ENCODE data around the gene TMEM271.

The TMEM271 gene

GRCh38 chr4:576245-576821 is at the start of gene TMEM271:
Gene TMEM271 (minus strand): TSS chr4:576295. CDS start chr4:576062, 233 bp downstream.
- ATAC-seq (ENCODE audit: low read depth) (no peak), DNase-seq (ENCODE audit: low spot score in 2 of 2) (no peak)
- H3K27ac Mint-ChIP-seq: no peak within 1 kb of the TSS
- peaks cover 7% of the 10 kb centered on the region for H3K36me3 Mint-ChIP-seq
- peak within 1 kb of the TSS; percentile 49 for H3K4me3 Mint-ChIP-seq
- peaks cover 6% of the 10 kb centered on the region for H3K4me1 Mint-ChIP-seq
- peaks cover 36% of the 10 kb centered on the region for H3K27me3 Mint-ChIP-seq
- peaks cover 6% of the 10 kb centered on the region for H3K9me3 Mint-ChIP-seq

GRCh38 chr4:625631-626161 is 49.6 kb upstream of the TMEM271 start:
- Mint-ChIP-seq H3K4me3 (no peak overlapping the region), H3K27ac (no peak overlapping the region), H3K27me3 (peaks cover 6% of the 10 kb centered on the region), H3K9me3 (peaks cover under 1% of the 10 kb centered on the region), H3K4me1 (no peaks in the 10 kb centered on the region), H3K36me3 (no peaks in the 10 kb centered on the region)
- ATAC-seq (ENCODE audit: low read depth) (no peak), DNase-seq (ENCODE audit: low spot score in 2 of 2) (no peak)

DNA sequence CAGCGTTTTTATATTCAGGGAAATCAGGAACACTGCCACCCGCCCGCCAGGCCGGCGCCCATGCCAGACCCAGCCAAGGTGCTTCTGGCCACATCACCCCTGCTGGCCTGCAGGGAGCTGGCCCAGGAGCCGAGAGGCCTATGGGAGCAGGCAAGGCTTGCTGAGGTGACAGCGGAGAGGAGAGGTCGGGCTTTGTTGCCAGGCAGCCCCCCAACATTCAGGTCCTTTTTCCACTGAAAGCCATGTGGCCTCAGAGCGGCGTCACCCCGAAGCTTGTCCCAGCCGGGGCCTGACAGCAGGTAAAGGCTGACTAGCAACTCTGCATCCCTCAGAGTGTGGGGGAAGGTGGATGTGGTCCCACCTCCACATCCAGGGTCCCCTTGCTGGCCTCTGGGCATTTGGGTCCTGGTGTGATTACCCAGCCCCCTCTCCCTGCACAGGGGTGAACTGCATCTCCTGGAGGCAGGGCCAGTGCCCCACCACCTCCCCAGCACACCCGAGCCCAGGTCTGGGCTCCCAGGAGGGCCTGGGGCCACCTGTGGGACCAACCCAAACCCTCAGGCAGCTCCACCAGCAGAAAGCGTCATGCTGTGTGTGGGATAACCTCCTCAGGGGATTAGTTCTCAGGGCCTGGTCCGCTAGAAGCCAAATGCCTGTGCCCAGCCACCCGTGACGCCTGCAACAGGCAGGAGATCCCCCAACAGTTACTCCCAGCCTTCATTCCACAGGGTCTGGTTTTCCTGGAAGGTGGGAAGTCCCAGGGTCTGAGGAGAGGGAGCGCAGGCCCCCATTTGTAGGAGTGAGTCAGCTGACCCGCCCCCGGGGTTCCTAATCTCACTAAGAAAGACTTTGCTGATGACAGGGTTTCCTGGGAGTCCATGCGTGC is 48.9 kb upstream of the TMEM271 start, which contains the start of gene PDE6B:
Gene PDE6B (plus strand): TSS at position 869 of the 886 bp plus-strand sequence. CDS start 54 bp downstream, outside the sequence.
- Mint-ChIP-seq H3K4me3 (no peak within 1 kb of the TSS), H3K4me1 (no peaks in the 10 kb centered on the region), H3K27me3 (peaks cover 6% of the 10 kb centered on the region), H3K27ac (no peak within 1 kb of the TSS), H3K36me3 (no peaks in the 10 kb centered on the region), H3K9me3 (no peaks in the 10 kb centered on the region)
- DNase-seq (ENCODE audit: low spot score in 2 of 2) (no peak), ATAC-seq (ENCODE audit: low read depth) (no peak)

DNA sequence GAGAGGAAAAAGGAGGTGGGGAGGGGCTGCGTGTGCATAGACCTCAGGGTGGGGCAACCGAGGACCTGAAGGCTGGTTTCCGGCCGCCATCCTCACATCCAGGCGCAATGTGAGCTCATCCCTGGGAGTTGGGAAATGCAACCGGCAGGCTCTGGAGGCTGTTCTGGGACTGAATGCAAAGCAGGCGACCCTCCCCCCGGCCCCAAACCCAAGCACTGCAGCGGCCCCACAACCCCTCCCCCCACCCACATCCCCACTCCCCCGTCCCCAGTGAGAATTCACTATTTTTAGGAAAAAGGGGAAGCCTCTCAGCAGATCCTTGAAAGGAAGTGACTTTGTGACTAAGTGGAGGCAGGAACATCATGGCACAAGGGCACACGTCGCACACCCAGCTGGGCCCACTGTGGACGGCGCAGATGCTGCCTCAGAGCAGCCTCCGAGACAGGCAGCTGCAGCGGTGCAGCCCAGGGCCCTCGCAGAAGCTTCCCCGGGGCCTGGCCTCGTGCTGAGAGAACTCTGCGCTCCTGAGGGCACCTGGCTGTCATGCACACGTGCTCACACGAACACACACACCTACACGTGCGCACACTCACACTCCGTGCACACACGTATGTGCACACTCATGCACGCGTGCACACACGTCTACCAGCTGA is 47.9 kb upstream of the TMEM271 start:
- ATAC-seq (ENCODE audit: low read depth) (no peak), DNase-seq (ENCODE audit: low spot score in 2 of 2) (no peak)
- H3K36me3 Mint-ChIP-seq: no peaks in the 10 kb centered on the region
- H3K27me3 Mint-ChIP-seq: peaks cover 6% of the 10 kb centered on the region
- no peaks in the 10 kb centered on the region for H3K9me3 Mint-ChIP-seq
- H3K27ac Mint-ChIP-seq: no peak overlapping the region
- H3K4me3 Mint-ChIP-seq: no peak overlapping the region
- H3K4me1 Mint-ChIP-seq: no peaks in the 10 kb centered on the region

GRCh38 chr4:622996-623913 is 47.2 kb upstream of the TMEM271 start:
- DNase-seq (ENCODE audit: low spot score in 2 of 2): no peak
- Mint-ChIP-seq H3K4me3 (no peak overlapping the region), H3K36me3 (no peaks in the 10 kb centered on the region), H3K9me3 (no peaks in the 10 kb centered on the region), H3K27me3 (peaks cover 6% of the 10 kb centered on the region), H3K27ac (no peak overlapping the region), H3K4me1 (no peaks in the 10 kb centered on the region)
- no peak for ATAC-seq (ENCODE audit: low read depth)

DNA sequence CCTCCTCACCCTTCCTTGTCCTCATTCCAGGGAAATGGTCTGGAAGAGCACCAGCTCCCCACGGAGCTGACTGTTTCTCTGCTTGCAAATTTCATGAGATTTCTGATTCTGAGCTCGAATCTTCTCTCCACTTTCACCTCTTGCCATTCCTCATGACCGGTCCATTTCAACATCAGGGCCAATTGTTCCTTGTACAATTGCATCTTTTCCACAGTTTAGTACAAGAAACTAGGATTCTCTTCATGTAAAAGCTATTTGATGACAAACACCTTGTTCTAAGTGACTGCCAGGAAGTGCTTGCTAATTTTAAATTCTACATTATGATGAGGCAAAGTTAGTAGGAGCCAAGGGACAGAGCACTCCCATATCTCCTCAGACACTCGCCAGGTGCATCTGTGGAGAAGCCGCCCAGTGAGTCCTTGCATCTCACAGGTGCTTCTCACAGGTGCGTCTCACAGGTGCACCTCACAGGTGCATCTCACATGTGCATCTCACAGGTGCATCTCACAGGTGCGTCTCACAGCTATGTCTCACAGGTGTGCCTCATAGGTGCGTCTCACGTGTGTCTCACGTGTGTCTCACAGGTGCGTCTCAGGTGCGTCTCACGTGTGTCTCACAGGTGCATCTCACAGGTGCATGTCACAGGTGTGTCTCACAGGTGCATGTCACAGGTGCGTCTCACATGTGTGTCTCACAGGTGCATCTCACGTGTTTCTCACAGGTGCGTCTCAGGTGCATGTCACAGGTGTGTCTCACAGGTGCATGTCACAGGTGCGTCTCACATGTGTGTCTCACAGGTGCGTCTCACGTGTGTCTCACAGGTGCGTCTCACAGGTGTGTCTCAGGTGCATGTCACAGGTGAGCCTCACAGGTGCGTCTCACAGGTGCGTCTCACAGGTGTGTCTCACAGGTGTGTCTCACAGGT is 46.2 kb upstream of the TMEM271 start:
- no peak for ATAC-seq (ENCODE audit: low read depth)
- no peak for DNase-seq (ENCODE audit: low spot score in 2 of 2)
- Mint-ChIP-seq H3K9me3 (no peaks in the 10 kb centered on the region), H3K4me3 (no peak overlapping the region), H3K4me1 (no peaks in the 10 kb centered on the region), H3K36me3 (no peaks in the 10 kb centered on the region), H3K27ac (no peak overlapping the region), H3K27me3 (peaks cover 12% of the 10 kb centered on the region)

DNA sequence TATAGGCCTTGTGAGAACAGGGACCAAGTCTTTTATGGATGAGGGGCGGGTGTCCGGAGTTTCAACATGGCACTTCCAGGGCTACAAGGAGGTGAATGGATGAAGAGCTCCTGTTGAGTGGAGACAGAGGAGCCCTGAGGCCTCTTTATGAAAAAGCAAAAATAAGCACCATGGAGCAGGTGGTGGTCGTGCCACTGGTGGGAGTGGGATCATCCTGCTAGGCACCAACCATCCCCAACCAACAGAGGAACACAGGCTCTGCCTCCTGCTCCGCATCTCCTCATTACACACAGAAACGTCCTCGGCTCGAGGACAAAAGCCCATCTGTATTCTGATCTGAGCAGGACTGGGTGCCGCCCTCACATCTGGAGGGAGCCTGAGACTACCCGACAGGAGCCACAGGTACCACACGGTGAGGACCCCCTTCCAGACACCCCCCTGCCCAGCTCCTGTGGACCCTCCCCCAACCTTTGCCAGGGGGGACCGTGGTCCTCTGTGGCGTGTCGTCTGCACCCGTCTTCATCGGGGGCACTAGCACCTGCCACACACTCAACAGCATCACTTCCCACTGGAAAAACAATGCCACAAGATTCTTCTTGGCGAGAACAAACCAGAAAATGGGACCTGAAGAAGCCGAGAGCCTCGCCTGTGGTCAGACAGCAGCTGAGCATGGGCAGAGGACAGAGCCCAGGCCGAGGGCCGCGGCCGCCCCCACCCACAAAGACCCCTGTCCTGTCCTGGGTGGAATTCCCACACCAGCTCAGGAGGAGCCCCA is 45.4 kb upstream of the TMEM271 start:
- DNase-seq (ENCODE audit: low spot score in 2 of 2) (no peak), ATAC-seq (ENCODE audit: low read depth) (no peak)
- no peaks in the 10 kb centered on the region for H3K9me3 Mint-ChIP-seq
- peaks cover 12% of the 10 kb centered on the region for H3K27me3 Mint-ChIP-seq
- no peak overlapping the region for H3K27ac Mint-ChIP-seq
- H3K36me3 Mint-ChIP-seq: no peaks in the 10 kb centered on the region
- H3K4me3 Mint-ChIP-seq: no peak overlapping the region
- H3K4me1 Mint-ChIP-seq: no peaks in the 10 kb centered on the region

GRCh38 chr4:620851-621261 is 44.8 kb upstream of the TMEM271 start:
- Mint-ChIP-seq H3K4me1 (peaks cover 2% of the 10 kb centered on the region), H3K9me3 (peaks cover 2% of the 10 kb centered on the region), H3K36me3 (peaks cover 2% of the 10 kb centered on the region), H3K4me3 (no peak overlapping the region), H3K27ac (no peak overlapping the region), H3K27me3 (peaks cover 15% of the 10 kb centered on the region)
- ATAC-seq (ENCODE audit: low read depth) (no peak), DNase-seq (ENCODE audit: low spot score in 2 of 2) (no peak)

GRCh38 chr4:620201-620600 is 44.1 kb upstream of the TMEM271 start:
- Mint-ChIP-seq H3K4me3 (no peak overlapping the region), H3K27ac (no peak overlapping the region), H3K9me3 (peaks cover 6% of the 10 kb centered on the region), H3K4me1 (peaks cover 2% of the 10 kb centered on the region), H3K27me3 (peaks cover 17% of the 10 kb centered on the region), H3K36me3 (peaks cover 2% of the 10 kb centered on the region)
- DNase-seq (ENCODE audit: low spot score in 2 of 2): no peak
- ATAC-seq (ENCODE audit: low read depth): no peak

DNA sequence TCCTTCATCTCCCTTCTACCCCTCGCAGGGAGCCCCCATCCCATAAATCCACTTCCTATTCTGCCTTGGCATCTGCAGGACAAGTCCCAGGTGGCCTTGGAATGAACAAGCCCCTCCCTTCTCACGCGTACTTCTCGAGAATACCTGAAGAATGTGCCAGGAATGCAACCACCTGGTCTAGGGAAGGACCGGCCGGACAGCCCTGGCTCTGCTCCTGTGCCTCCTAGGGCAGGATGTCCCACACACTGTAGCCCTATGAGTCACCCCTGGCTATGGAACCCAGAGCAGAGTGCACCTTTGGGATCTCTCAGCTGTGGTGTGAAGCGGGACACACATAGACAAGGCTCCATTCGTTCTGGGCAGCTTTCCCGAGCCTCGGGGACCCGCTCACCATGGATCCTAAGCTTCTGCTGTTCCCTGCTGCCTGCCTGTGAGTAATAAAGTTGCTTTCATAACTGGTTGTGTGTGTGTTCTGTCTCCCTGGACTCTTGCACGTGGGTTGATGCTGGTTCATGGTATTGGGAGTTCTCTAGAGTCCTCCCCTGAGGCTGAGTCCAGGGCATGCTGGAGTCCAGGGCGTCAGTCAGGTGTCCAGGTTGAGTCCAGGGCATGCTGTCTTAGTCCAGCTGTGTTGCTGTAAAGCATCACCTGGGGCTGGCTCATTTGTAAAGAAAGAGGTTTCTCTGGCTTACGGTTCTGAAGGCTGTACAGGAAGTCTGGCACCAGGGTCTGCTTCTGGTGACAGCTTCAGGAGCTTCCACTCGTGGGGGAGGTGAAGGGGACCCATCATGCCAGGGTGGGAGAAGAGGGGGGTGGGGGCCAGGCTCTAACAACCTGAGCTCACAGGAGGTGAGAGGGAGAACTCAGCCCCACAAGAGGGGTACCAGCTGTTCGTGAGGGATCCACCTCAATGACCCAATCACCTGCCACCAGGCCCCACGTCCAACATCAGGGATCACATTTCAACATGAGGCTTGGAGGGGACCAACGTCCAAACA is 41.8 kb upstream of the TMEM271 start:
- H3K27ac Mint-ChIP-seq: no peak overlapping the region
- peaks cover 9% of the 10 kb centered on the region for H3K9me3 Mint-ChIP-seq
- ATAC-seq (ENCODE audit: low read depth) (no peak), DNase-seq (ENCODE audit: low spot score in 2 of 2) (no peak)
- H3K4me1 Mint-ChIP-seq: peaks cover 2% of the 10 kb centered on the region
- H3K36me3 Mint-ChIP-seq: peaks cover 2% of the 10 kb centered on the region
- H3K27me3 Mint-ChIP-seq: peaks cover 20% of the 10 kb centered on the region
- no peak overlapping the region for H3K4me3 Mint-ChIP-seq

GRCh38 chr4:616911-617643 is 41.0 kb upstream of the TMEM271 start:
- peaks cover 9% of the 10 kb centered on the region for H3K9me3 Mint-ChIP-seq
- DNase-seq (ENCODE audit: low spot score in 2 of 2): no peak
- peaks cover 2% of the 10 kb centered on the region for H3K36me3 Mint-ChIP-seq
- no peak overlapping the region for H3K27ac Mint-ChIP-seq
- peaks cover 20% of the 10 kb centered on the region for H3K27me3 Mint-ChIP-seq
- no peak overlapping the region for H3K4me3 Mint-ChIP-seq
- no peak for ATAC-seq (ENCODE audit: low read depth)
- H3K4me1 Mint-ChIP-seq: peaks cover 2% of the 10 kb centered on the region
